T-helper 1 cell treated with Interleukin-12 subunit alpha and Interleukin-12 subunit beta and Interleukin-4 antibody, amounts not matched to agents 30 ng/mL and 1 ng/mL, for 36 hours (primary cell): ENCODE measurements around the gene OR8S1. TPM values are rescaled to one million over a fixed set of nuclear protein-coding genes. Genes with fewer than 3 reads are reported as not detected.
"Not testable (repeated sequence)": the region's sequence is repeated elsewhere in the genome, so short reads cannot be mapped to it uniquely, and the experiment has no call there.

Experiments used
- intact Hi-C: fragments of 100-400 bp; cut with micrococcal nuclease; formaldehyde crosslinking; loops from one replicate; pipeline ENCODE4 v1.15.1; 2024
- total RNA-seq: library from RNA; stranded (reverse); gene quantifications from 2 replicates; pipeline ENCODE4 v1.2.3, GENCODE V29; 2022

Gene OR8S1, protein sequence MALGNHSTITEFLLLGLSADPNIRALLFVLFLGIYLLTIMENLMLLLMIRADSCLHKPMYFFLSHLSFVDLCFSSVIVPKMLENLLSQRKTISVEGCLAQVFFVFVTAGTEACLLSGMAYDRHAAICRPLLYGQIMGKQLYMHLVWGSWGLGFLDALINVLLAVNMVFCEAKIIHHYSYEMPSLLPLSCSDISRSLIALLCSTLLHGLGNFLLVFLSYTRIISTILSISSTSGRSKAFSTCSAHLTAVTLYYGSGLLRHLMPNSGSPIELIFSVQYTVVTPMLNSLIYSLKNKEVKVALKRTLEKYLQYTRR
- not detected in 2 replicates for total RNA-seq

DNA sequence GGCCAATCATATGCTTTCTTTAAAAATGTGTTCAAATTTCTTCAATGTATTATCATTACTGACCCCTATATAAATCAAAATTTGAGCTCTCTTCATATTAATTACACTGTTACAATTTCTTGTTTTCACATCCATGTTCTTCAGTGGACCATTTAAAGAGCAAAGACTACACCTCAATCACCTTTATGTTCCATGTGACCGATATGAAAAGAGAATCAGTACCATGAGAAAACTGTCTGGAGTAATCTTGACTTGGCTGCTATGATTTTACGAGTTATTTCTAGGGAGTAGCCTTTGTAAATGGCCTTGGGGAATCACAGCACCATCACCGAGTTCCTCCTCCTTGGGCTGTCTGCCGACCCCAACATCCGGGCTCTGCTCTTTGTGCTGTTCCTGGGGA, at the start of gene OR8S1:
Gene OR8S1 (plus strand): TSS at position 301 of the 400 bp plus-strand sequence. CDS start 0 bp downstream, at position 301.
- intact Hi-C loops = no loop called here

- intact Hi-C loops = no loop called here
Measured at GRCh38 chr12:48482198-48482597, 43.2 kb upstream of the OR8S1 start, which contains the start of gene C12orf54. Gene C12orf54 (plus strand): TSS chr12:48482498. CDS start chr12:48483297, 799 bp downstream.

DNA sequence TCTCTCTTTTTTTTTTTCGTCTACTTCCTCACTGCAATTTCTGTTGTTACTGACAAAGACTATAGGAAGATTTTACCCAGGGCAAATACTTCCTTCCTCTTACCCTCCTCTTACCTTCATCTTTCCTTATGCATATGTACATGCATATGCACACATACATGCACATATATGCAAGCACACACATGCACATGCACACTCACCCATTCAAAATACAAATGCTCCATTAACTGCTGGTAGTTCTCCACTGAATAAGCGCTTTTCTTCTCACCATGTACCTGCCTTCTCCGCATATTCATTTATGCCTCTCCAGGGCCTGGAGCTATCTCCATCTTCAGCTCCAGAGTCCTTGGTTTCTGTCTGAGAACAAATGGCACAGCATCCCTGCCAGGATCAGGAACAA, 42.5 kb upstream of the OR8S1 start:
- intact Hi-C loops = no loop called here

DNA sequence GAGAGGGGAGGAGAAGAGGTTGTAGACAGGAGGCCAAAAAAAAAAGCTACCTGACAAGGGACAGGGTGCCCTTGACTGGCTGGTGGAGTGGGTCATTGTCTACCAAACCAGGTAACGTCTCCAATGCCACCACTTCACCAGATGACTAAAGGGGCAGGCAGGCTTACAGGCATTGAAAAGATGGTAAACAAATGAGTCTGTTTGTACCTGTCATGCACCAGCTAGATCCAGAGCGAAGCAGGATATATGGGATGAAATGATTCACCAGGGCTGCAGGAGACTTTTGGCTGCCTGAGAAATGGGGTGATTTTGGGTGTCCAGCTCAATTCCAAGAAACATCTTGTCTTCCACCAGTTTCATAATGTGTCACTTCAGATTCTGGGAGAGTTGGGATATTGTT, 39.2 kb upstream of the OR8S1 start:
- intact Hi-C loops = no loop called here

GRCh38 chr12:48486679-48487078, 38.8 kb upstream of the OR8S1 start:
- intact Hi-C loops = no loop called here

- intact Hi-C loops = no loop called here
Measured at GRCh38 chr12:48489012-48489411, 36.4 kb upstream of the OR8S1 start.

- intact Hi-C loops = not testable (repeated sequence)
Measured at GRCh38 chr12:48489456-48489855, 36.0 kb upstream of the OR8S1 start.

DNA sequence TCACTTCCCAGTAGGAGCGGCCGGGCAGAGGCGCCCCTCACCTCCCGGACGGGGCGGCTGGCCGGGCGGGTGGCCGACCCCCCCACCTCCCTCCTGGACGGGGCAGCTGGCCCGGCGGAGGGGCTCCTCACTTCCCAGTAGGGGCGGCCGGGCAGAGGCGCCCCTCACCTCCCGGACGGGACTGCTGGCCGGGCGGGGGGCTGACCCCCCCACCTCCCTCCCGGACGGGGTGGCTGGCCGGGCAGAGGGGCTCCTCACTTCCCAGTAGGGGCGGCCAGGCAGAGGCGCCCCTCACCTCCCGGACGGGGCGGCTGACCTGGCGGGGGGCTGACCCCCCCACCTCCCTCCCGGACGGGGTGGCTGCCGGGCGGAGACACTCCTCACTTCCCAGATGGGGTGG, 25.2 kb upstream of the OR8S1 start:
- intact Hi-C loops = not testable (repeated sequence)

GRCh38 chr12:48506836-48507235, 18.6 kb upstream of the OR8S1 start:
- intact Hi-C loops = not testable (repeated sequence)

DNA sequence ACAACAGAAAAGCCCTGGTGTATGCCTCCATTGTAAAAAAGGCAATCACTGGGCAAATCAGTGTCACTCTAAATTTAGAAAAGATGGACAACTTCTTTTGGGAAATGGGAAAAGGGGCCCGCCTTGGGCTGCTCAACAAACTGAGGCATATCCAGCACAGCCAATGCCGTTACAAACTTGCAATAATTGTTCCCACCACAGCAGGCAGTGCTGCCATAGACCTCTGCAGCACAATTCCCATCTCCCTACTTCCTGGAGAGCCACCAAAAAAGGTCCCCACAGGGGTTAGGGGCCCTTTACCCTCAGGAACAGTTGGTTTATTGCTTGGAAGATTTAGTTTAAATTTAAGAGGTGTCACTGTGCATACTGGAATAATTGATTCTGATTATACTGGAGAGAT, 16.4 kb upstream of the OR8S1 start:
- intact Hi-C loops = no loop called here

- intact Hi-C loops = no loop called here
Measured at GRCh38 chr12:48510111-48510510, 15.3 kb upstream of the OR8S1 start.

GRCh38 chr12:48512855-48513254, 12.6 kb upstream of the OR8S1 start:
- intact Hi-C loops = no loop called here

DNA sequence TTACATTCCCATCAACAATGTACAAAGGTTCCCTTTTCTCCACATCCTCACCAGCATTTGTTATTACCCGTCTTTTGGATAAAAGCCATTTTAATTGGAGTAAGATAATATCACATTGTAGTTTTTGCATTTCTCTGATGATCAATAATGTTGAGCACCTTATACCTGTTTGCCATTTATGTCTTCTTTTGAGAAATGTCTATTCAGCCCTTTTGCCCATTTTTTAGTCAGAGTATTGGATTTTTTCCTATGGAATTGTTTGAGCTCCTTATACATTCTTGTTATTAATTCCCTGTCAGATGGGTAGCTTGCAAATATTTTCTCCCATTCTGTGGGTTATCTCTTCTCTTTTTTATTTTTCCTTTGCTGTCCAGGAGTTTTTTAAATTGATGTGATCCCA, 10.7 kb upstream of the OR8S1 start:
- intact Hi-C loops = no loop called here

GRCh38 chr12:48520381-48520780, 5.1 kb upstream of the OR8S1 start:
- intact Hi-C loops = not testable (repeated sequence)

- intact Hi-C loops = no loop called here
Measured at GRCh38 chr12:48527891-48528670, 2.6 kb downstream of the OR8S1 start.

GRCh38 chr12:48532601-48533000, 7.2 kb downstream of the OR8S1 start:
- intact Hi-C loops = no loop called here

DNA sequence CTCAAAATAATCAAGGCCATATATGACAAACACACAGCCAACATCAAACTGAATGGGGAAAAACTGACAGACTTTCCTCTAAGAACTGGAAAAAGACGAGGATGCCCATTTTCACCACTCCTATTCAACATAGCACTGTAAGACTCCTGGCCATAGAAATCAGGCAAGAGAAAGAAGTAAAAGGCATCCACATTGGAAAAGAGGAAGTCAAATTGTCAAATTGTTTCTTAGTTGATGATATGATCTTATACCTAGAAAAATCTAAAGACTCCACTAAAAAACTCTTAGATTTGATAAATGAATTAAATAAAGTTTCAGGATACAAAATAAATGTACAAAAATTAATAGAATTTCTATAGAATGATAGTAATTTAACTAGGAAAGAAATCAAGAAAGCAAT, 11.2 kb downstream of the OR8S1 start:
- intact Hi-C loops = no loop called here

GRCh38 chr12:48542300-48542928, 17.0 kb downstream of the OR8S1 start:
- intact Hi-C loops = loop anchor here (1.0 to 2.0 kb wide), 2 partner anchors 76 to 252 kb away; no protein-coding TSS in a partner anchor

DNA sequence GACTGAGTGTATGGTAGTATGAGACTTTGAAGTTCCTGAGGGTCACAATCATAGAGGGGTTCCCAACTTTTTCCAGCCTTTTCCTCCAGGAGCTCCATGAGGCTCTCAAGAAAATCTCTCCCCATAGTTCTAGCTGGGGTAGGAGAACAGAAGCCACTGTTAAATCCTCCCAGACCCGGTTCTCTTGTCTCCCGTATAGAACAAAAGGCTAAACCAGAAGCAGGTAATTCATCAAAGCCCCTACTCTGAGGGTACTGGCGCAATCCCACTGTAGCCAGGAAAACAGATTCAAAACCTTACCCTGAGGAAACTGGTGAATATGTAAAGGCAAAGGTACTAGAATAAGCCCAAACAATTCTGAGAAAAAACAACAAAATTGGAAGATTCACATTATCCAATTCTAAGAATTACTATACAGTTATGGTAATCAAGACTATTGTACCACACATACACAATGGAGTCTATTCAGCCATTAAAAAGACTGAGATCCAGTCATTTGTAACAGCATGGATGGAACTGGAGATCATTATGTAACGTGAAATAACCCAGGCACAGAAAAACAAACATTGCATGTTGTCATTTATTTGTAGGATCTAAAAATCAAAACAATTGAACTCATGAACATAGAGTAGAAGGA, 20.5 kb downstream of the OR8S1 start:
- intact Hi-C loops = no loop called here

GRCh38 chr12:48547012-48547411, 21.6 kb downstream of the OR8S1 start:
- intact Hi-C loops = not testable (repeated sequence)

DNA sequence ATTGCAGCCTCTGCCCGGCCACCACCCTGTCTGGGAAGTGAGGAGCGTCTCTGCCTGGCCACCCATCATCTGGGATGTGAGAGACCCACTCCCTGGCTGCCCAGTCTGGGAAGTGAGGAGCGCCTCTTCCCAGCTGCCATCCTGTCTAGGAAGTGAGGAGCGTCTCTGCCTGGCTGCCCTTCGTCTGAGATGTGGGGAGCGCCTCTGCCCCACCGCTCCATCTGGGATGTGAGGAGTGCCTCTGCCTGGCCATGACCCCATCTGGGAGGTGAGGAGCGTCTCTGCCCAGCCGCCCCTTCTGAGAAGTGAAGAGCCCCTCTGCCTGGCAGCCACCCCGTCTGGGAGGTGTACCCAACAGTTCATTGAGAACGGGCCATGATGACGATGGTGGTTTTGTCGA, 26.2 kb downstream of the OR8S1 start:
- intact Hi-C loops = not testable (repeated sequence)
